A549 (cell line): ENCODE measurements around the gene ANKRD13A. TPM values are rescaled to one million over a fixed set of nuclear protein-coding genes. Genes with fewer than 3 reads are reported as not detected.
A peak's percentile ranks its signal among the peaks of the same experiment; 100 is the strongest.

Source experiments
- BCL3 ChIP-seq: fragments of >200 bp; sonication (Bioruptor Twin); formaldehyde crosslinking; IDR thresholded peaks from 3 replicates; pipeline ENCODE4 v1.6.1; 2016
- CBX2 ChIP-seq: fragments of 200-600 bp; sonication (generic); IDR thresholded peaks from 2 replicates; pipeline ENCODE4 v1.6.1; 2016; ENCODE audit warnings: low read depth, mild to moderate bottlenecking, borderline replicate concordance
- CEBPB ChIP-seq, 2 experiments: fragments of >200 bp in 1 of 2; sonication (Bioruptor Twin) in 1 of 2; formaldehyde crosslinking in 1 of 2; IDR thresholded peaks; 2 replicates each; pipeline ENCODE4 v1.6.1; 2012 to 2016
- CTCF ChIP-seq: fragments of >200 bp; sonication (Bioruptor Twin); formaldehyde crosslinking; IDR thresholded peaks from 3 replicates; pipeline ENCODE4 v1.5.1; 2016
- EHF ChIP-seq: fragments of 250-450 bp; sonication (Bioruptor Pico); IDR thresholded peaks from 2 replicates; pipeline ENCODE4 v1.5.0; 2020; ENCODE audit warnings: mild to moderate bottlenecking
- EHMT2 ChIP-seq: fragments of 200-600 bp; sonication (generic); IDR thresholded peaks from 2 replicates; pipeline ENCODE4 v1.6.1; 2016; ENCODE audit warnings: antibody characterized with exemption, low read depth, mild to moderate bottlenecking, moderate library complexity
- ELK1 ChIP-seq: fragments of 150-350 bp; IDR thresholded peaks from 2 replicates; pipeline ENCODE4 v1.6.1; 2014; ENCODE audit warnings: low read depth, mild to moderate bottlenecking, low read length
- FOSB ChIP-seq: fragments of 250-450 bp; sonication (Bioruptor Pico); IDR thresholded peaks from 2 replicates; pipeline ENCODE4 v1.5.0; 2020; ENCODE audit warnings: mild to moderate bottlenecking, moderate library complexity
- FOSL2 ChIP-seq, 2 experiments: fragments of 450-650 bp in 1 of 2; fragments of >200 bp in 1 of 2; sonication (Bioruptor Twin) in 1 of 2; formaldehyde crosslinking; IDR thresholded peaks; 2 replicates each; pipeline versions ENCODE4 v1.5.0 to v1.6.1; 2016 to 2020; ENCODE audit warnings: mild to moderate bottlenecking in 1 of 2, moderate library complexity in 1 of 2
- GATA3 ChIP-seq: IDR thresholded peaks from 2 replicates; pipeline ENCODE4 v1.6.1; 2012; ENCODE audit warnings: borderline replicate concordance
- HDAC2 ChIP-seq: fragments of 200-600 bp; sonication (generic); IDR thresholded peaks from 2 replicates; pipeline ENCODE4 v1.6.1; 2016
- HES2 ChIP-seq: fragments of >200 bp; sonication (Bioruptor Twin); formaldehyde crosslinking; IDR thresholded peaks from 2 replicates; pipeline ENCODE4 v1.6.1; 2016
- HMGXB4 ChIP-seq: fragments of 250-450 bp; sonication (Bioruptor Pico); IDR thresholded peaks from 2 replicates; pipeline ENCODE4 v1.5.0; 2021; ENCODE audit warnings: mild to moderate bottlenecking, moderate library complexity, borderline replicate concordance
- HOXA7 ChIP-seq: fragments of 250-450 bp; sonication (Bioruptor Pico); IDR thresholded peaks from 2 replicates; pipeline ENCODE4 v1.5.0; 2020; ENCODE audit warnings: mild to moderate bottlenecking, moderate library complexity
- HOXB13 ChIP-seq: fragments of 250-450 bp; sonication (Bioruptor Pico); IDR thresholded peaks from 2 replicates; pipeline ENCODE4 v1.5.0; 2020; ENCODE audit warnings: low read depth, mild to moderate bottlenecking, moderate library complexity
- HOXB5 ChIP-seq: fragments of 250-450 bp; sonication (Bioruptor Pico); IDR thresholded peaks from 2 replicates; pipeline ENCODE4 v1.5.0; 2020; ENCODE audit warnings: mild to moderate bottlenecking, moderate library complexity
- JUN ChIP-seq, 2 experiments: fragments of >200 bp; sonication (Bioruptor Twin); formaldehyde crosslinking; IDR thresholded peaks; 2 replicates in 1 of 2; 3 replicates in 1 of 2; pipeline ENCODE4 v1.6.1; 2016 to 2017
- JUNB ChIP-seq: fragments of >200 bp; sonication (Bioruptor Twin); formaldehyde crosslinking; IDR thresholded peaks from 2 replicates; pipeline ENCODE4 v1.6.1; 2016
- KDM1A ChIP-seq: fragments of 200-600 bp; sonication (generic); IDR thresholded peaks from 2 replicates; pipeline ENCODE4 v1.6.1; 2016; ENCODE audit warnings: low read depth, mild to moderate bottlenecking
- NFE2L2 ChIP-seq: fragments of 150-350 bp; conservative IDR thresholded peaks from 2 replicates; pipeline ENCODE4 v1.6.1; 2014; ENCODE audit warnings: low read length
- PBX3 ChIP-seq: IDR thresholded peaks from 2 replicates; pipeline ENCODE4 v1.6.1; 2012
- POLR2A ChIP-seq: IDR thresholded peaks from 2 replicates; pipeline ENCODE4 v1.6.1; 2012; ENCODE audit warnings: mild to moderate bottlenecking, low read length
- POLR2AphosphoS2 ChIP-seq: conservative IDR thresholded peaks from 2 replicates; pipeline ENCODE4 v1.6.1; 2012; ENCODE audit warnings: low read length, improper control_type of control experiment, inconsistent platforms
- RAD21 ChIP-seq, 2 experiments: fragments of >200 bp in 1 of 2; sonication (Bioruptor Twin) in 1 of 2; formaldehyde crosslinking in 1 of 2; IDR thresholded peaks in 1 of 2; conservative IDR thresholded peaks in 1 of 2; 2 replicates in 1 of 2; 3 replicates in 1 of 2; pipeline ENCODE4 v1.6.1; 2012 to 2018; ENCODE audit warnings: inconsistent platforms in 1 of 2
- RARB ChIP-seq: fragments of 250-450 bp; sonication (Bioruptor Pico); IDR thresholded peaks from 2 replicates; pipeline ENCODE4 v1.8.0; 2021; ENCODE audit warnings: mild to moderate bottlenecking, moderate library complexity
- RCOR1 ChIP-seq: fragments of 150-350 bp; IDR thresholded peaks from 2 replicates; pipeline ENCODE4 v1.6.1; 2014; ENCODE audit warnings: antibody characterized with exemption, low read length, low read depth
- RFX5 ChIP-seq: fragments of 450-650 bp; IDR thresholded peaks from 2 replicates; pipeline ENCODE4 v1.7.1; 2014; ENCODE audit warnings: antibody characterized with exemption, mild to moderate bottlenecking, moderate library complexity
- RNF2 ChIP-seq: fragments of 200-600 bp; sonication (generic); IDR thresholded peaks from 2 replicates; pipeline ENCODE4 v1.6.1; 2016; ENCODE audit warnings: low read depth, mild to moderate bottlenecking, antibody characterized with exemption, moderate library complexity, borderline replicate concordance
- SMC3 ChIP-seq: fragments of >200 bp; sonication (Bioruptor Twin); formaldehyde crosslinking; IDR thresholded peaks from 3 replicates; pipeline ENCODE4 v1.6.1; 2018; ENCODE audit warnings: inconsistent platforms
- TFCP2L1 ChIP-seq: fragments of 250-450 bp; sonication (Bioruptor Pico); IDR thresholded peaks from 2 replicates; pipeline ENCODE4 v1.5.0; 2021; ENCODE audit warnings: mild to moderate bottlenecking
- TP53 ChIP-seq: fragments of 250-450 bp; sonication (Bioruptor Pico); IDR thresholded peaks from 2 replicates; pipeline ENCODE4 v1.5.0; 2021; ENCODE audit warnings: mild to moderate bottlenecking, moderate library complexity
- USF2 ChIP-seq: fragments of 450-650 bp; IDR thresholded peaks from 2 replicates; pipeline ENCODE4 v1.6.1; 2014; ENCODE audit warnings: antibody characterized with exemption
- ZNF302 ChIP-seq: fragments of 250-450 bp; sonication (Bioruptor Pico); IDR thresholded peaks from 2 replicates; pipeline ENCODE4 v1.9.0; 2021; ENCODE audit warnings: inconsistent platforms, mild to moderate bottlenecking, moderate library complexity
- polyA plus RNA-seq, 4 experiments: library from polyadenylated mRNA; depleted of rRNA in 3 of 4; stranded (reverse); fragments of >200 nt; fragmentation: RNase III in 1 of 4; extraction: RNeasy Plus Mini Kit Qiagen cat#74134 plus additional on column Dnase treatment in 1 of 4; gene quantifications; 2 replicates in 3 of 4; 3 replicates in 1 of 4; pipeline ENCODE4 v1.2.3, GENCODE V29; 2011 to 2017

ANKRD13A gene
- polyA plus RNA-seq, 2 of the 4 experiments (the other 2 are of a cell fraction), result 12.1 to 23.8 TPM

GRCh38 chr12:110048242-110049027, 49.2 kb downstream of the ANKRD13A start, which contains the start of gene C12orf76 (continued):
- TF ChIP-seq HES2 (no peak), SMC3 (0 out of 3 replicates have a peak, but pooled peaks have one; percentile 28), PBX3 (no peak), CEBPB (IDR thresholded peaks at IDR 0.05) (peak in 1 of 2 experiments; percentile 40; a peak in 2 of 4 replicates), TP53 (CRISPR knock-in tag) (no peak; the same call in 1 of the 2 replicates), FOSL2 (IDR thresholded peaks at IDR 0.05) (no peak), FOSL2 (CRISPR knock-in tag; IDR thresholded peaks at IDR 0.05) (peak; percentile 26; the same call in 1 of the 2 replicates), TFCP2L1 (CRISPR knock-in tag) (no peak), CTCF (no peak), GATA3 (peak; percentile 18; the same call in 1 of the 2 replicates), POLR2A (peak; percentile 94), FOSB (CRISPR knock-in tag) (no peak), HOXB5 (CRISPR knock-in tag) (0 out of 2 replicates have a peak, but pooled peaks have one; percentile 40), ELK1 (no peak), KDM1A (no peak), POLR2AphosphoS2 (no peak), RARB (CRISPR knock-in tag) (no peak), EHF (CRISPR knock-in tag) (no peak), RFX5 (no peak), ZNF302 (CRISPR knock-in tag) (no peak), BCL3 (peak; percentile 72; the same call in 2 of the 3 replicates), RCOR1 (no peak), USF2 (no peak), HOXA7 (no peak), HOXB13 (CRISPR knock-in tag) (peak; percentile 72; the same call in 1 of the 2 replicates), JUNB (no peak), RNF2 (no peak), RAD21 (conservative IDR thresholded peaks at IDR 0.05 in 1 of 2, IDR thresholded peaks at IDR 0.05 in 1 of 2) (peak in 1 of 2 experiments; percentile 27; a peak in 1 of 5 replicates), NFE2L2 (no peak), EHMT2 (no peak), HDAC2 (no peak), CBX2 (no peak), HMGXB4 (CRISPR knock-in tag) (no peak), JUN (IDR thresholded peaks at IDR 0.05) (peak; percentile 73 to 94; a peak in 3 of 5 replicates)
